Sigmoid colon (tissue), 7 donors: Measurements from ENCODE around the gene TTC12. TPM values are rescaled to one million over a fixed set of nuclear protein-coding genes. Genes with fewer than 3 reads are reported as not detected.

Experiments used
- DNase-seq: peaks from one replicate; pipeline ENCODE4 v3.0.0-alpha.2; 2019
- H3K27ac ChIP-seq, 4 donors: fragments of 200-600 bp; sonication (generic); one replicate each; pipeline ENCODE4 v1.5.1; 2016 to 2019; ENCODE audit warnings: mild to moderate bottlenecking in 1 of 4
- H3K27me3 ChIP-seq, 3 donors: fragments of 200-600 bp; sonication (generic); one replicate each; pipeline ENCODE4 v1.5.1; 2019; ENCODE audit warnings: mild to moderate bottlenecking in 1 of 3
- H3K36me3 ChIP-seq, 4 donors: fragments of 200-600 bp; sonication (generic); one replicate each; pipeline ENCODE4 v1.5.1; 2016 to 2019
- H3K4me1 ChIP-seq, 4 donors: fragments of 200-600 bp; sonication (generic); one replicate each; pipeline ENCODE4 v1.5.1; 2017 to 2019
- H3K4me3 ChIP-seq, 4 donors: fragments of 200-600 bp; sonication (generic); one replicate each; pipeline ENCODE4 v1.5.1; 2017 to 2019; ENCODE audit warnings: mild to moderate bottlenecking in 2 of 4, moderate library complexity in 1 of 4
- H3K9me3 ChIP-seq, 4 donors: fragments of 200-600 bp in 3 of 4; sonication (generic) in 3 of 4; one replicate each; pipeline versions ENCODE4 v1.5.1 to v1.6.1; 2013 to 2019
- CTCF ChIP-seq, 4 experiments: fragments of 450-650 bp in 3 of 4; fragments of 200-600 bp in 1 of 4; IDR thresholded peaks; one replicate each; pipeline ENCODE4 v1.5.1; 2016 to 2019; ENCODE audit warnings: antibody characterized with exemption in 4 of 4, mild to moderate bottlenecking in 3 of 4, moderate library complexity in 2 of 4
- EP300 ChIP-seq, 4 donors: sonication (generic); formaldehyde crosslinking; IDR thresholded peaks; one replicate each; pipeline ENCODE4 v1.6.1; 2017; ENCODE audit warnings: antibody characterized with exemption in 4 of 4
- POLR2A ChIP-seq, 2 donors: fragments of 450-650 bp; IDR thresholded peaks; one replicate each; pipeline ENCODE4 v1.6.1; 2016; ENCODE audit warnings: antibody characterized with exemption in 2 of 2, mild to moderate bottlenecking in 2 of 2, moderate library complexity in 2 of 2
- POLR2AphosphoS5 ChIP-seq, 4 donors: sonication (generic); formaldehyde crosslinking; IDR thresholded peaks; one replicate each; pipeline ENCODE4 v1.6.1; 2017; ENCODE audit warnings: antibody characterized with exemption in 4 of 4
- WGBS, 2 donors: extraction: QIAGEN DNeasy Blood & Tissue Kit; methylation state at CpG; one replicate each; pipeline ENCODE4 v1.1.7; 2013; 5-methylcytosine and 5-hydroxymethylcytosine counted together
- intact Hi-C: fragments of 100-400 bp; cut with DNase I; formaldehyde crosslinking; loops from one replicate; pipeline ENCODE4 v1.15.1; 2023
- polyA plus RNA-seq, 3 donors: library from polyadenylated mRNA; stranded (reverse); fragments of 200-250 nt; gene quantifications; one replicate each; pipeline ENCODE4 v1.2.3, GENCODE V29; 2013
- total RNA-seq, 4 donors: library from RNA; depleted of rRNA; stranded (reverse); fragments of >200 nt; gene quantifications; one replicate each; pipeline ENCODE4 v1.1.0, GENCODE V29; 2016
- donor health status: healthy with polysubstance abuse.
- donor health status: Bipolar disorder and iron deficiency.
- donor health status: healthy.

TTC12 gene
- total and polyA plus RNA-seq, 7 donors: 3.6 to 22.4 (median 8.9) TPM

- H3K27me3 ChIP-seq: no peaks in the 10 kb centered on the region
- intact Hi-C loops: no loop called here
- no peak overlapping the region for H3K4me3 ChIP-seq
- no peaks in the 10 kb centered on the region for H3K9me3 ChIP-seq
- no peak for TF ChIP-seq CTCF (IDR thresholded peaks at IDR 0.05)
- no peak for TF ChIP-seq POLR2AphosphoS5 (IDR thresholded peaks at IDR 0.05)
- no peak for TF ChIP-seq EP300 (IDR thresholded peaks at IDR 0.05)
- TF ChIP-seq POLR2A (IDR thresholded peaks at IDR 0.05): no peak
- H3K36me3 ChIP-seq: no peaks in the 10 kb centered on the region
- 94 to 95% methylated on average over 5 of the region's 5 CpGs for WGBS, 2 donors
- no peak for DNase-seq
- no peaks in the 10 kb centered on the region for H3K4me1 ChIP-seq
- H3K27ac ChIP-seq: no peak overlapping the region
Observed at GRCh38 chr11:113277907-113278306, 36.5 kb upstream of the TTC12 start.

GRCh38 chr11:113278481-113278880 is 35.9 kb upstream of the TTC12 start:
- H3K9me3 ChIP-seq: no peaks in the 10 kb centered on the region
- no peaks in the 10 kb centered on the region for H3K27me3 ChIP-seq
- H3K36me3 ChIP-seq: no peaks in the 10 kb centered on the region
- H3K4me3 ChIP-seq: no peak overlapping the region
- whole genome bisulfite sequencing, 2 donors: 88 to 91% methylated on average over 9 of the region's 9 CpGs
- no peak for DNase-seq
- H3K4me1 ChIP-seq: no peaks in the 10 kb centered on the region
- H3K27ac ChIP-seq: no peak overlapping the region
- intact Hi-C loops: no loop called here
- TF ChIP-seq POLR2A (IDR thresholded peaks at IDR 0.05) (no peak), CTCF (IDR thresholded peaks at IDR 0.05) (no peak), EP300 (IDR thresholded peaks at IDR 0.05) (no peak), POLR2AphosphoS5 (IDR thresholded peaks at IDR 0.05) (no peak)

GRCh38 chr11:113278925-113279324 is 35.5 kb upstream of the TTC12 start:
- no peak overlapping the region for H3K27ac ChIP-seq
- DNase-seq: no peak
- no peaks in the 10 kb centered on the region for H3K9me3 ChIP-seq
- no peak overlapping the region for H3K4me3 ChIP-seq
- H3K27me3 ChIP-seq: no peaks in the 10 kb centered on the region
- no peaks in the 10 kb centered on the region for H3K36me3 ChIP-seq
- no peaks in the 10 kb centered on the region for H3K4me1 ChIP-seq
- intact Hi-C loops: no loop called here
- no peak for TF ChIP-seq POLR2AphosphoS5 (IDR thresholded peaks at IDR 0.05)
- no peak for TF ChIP-seq EP300 (IDR thresholded peaks at IDR 0.05)
- no peak for TF ChIP-seq POLR2A (IDR thresholded peaks at IDR 0.05)
- no peak for TF ChIP-seq CTCF (IDR thresholded peaks at IDR 0.05)
- WGBS, 2 donors: 63 to 76% methylated on average over 4 of the region's 4 CpGs

- H3K4me3 ChIP-seq: no peak overlapping the region
- intact Hi-C loops: no loop called here
- H3K36me3 ChIP-seq: no peaks in the 10 kb centered on the region
- DNase-seq: no peak
- H3K27me3 ChIP-seq: no peaks in the 10 kb centered on the region
- no peak overlapping the region for H3K27ac ChIP-seq
- H3K4me1 ChIP-seq: no peaks in the 10 kb centered on the region
- no peak for TF ChIP-seq POLR2A (IDR thresholded peaks at IDR 0.05)
- no peak for TF ChIP-seq POLR2AphosphoS5 (IDR thresholded peaks at IDR 0.05)
- no peak for TF ChIP-seq EP300 (IDR thresholded peaks at IDR 0.05)
- TF ChIP-seq CTCF (IDR thresholded peaks at IDR 0.05): no peak
- 71 to 87% methylated on average over 3 of the region's 3 CpGs for WGBS, 2 donors
- no peaks in the 10 kb centered on the region for H3K9me3 ChIP-seq
Observed at GRCh38 chr11:113279591-113279990, 34.8 kb upstream of the TTC12 start.

GRCh38 chr11:113281052-113281725 is 33.2 kb upstream of the TTC12 start:
- no peak overlapping the region for H3K4me3 ChIP-seq
- H3K27me3 ChIP-seq: no peaks in the 10 kb centered on the region
- no peaks in the 10 kb centered on the region for H3K4me1 ChIP-seq
- intact Hi-C loops: loop anchor here (10.0 kb wide), 2 partner anchors 316 to 496 kb away; partner anchors contain the start of gene NCAM1
- DNase-seq: no peak
- no peaks in the 10 kb centered on the region for H3K36me3 ChIP-seq
- H3K27ac ChIP-seq: no peak overlapping the region
- TF ChIP-seq CTCF (IDR thresholded peaks at IDR 0.05): no peak
- no peak for TF ChIP-seq POLR2AphosphoS5 (IDR thresholded peaks at IDR 0.05)
- TF ChIP-seq EP300 (IDR thresholded peaks at IDR 0.05): no peak
- no peak for TF ChIP-seq POLR2A (IDR thresholded peaks at IDR 0.05)
- WGBS, 2 donors: 93 to 94% methylated on average over 2 of the region's 2 CpGs
- no peaks in the 10 kb centered on the region for H3K9me3 ChIP-seq
